C4-2B (cell line): ENCODE measurements around the gene CD81.

ENCODE experiments used
- CTCF ChIP-seq: fragments of 450-650 bp; conservative IDR thresholded peaks from 2 replicates; pipeline ENCODE4 v1.5.1; 2017; ENCODE audit warnings: mild to moderate bottlenecking
- ZFX ChIP-seq: fragments of 450-650 bp; IDR thresholded peaks from 2 replicates; pipeline ENCODE4 v1.6.1; 2017

- TF ChIP-seq CTCF (no peak), ZFX (no peak)
Observed at GRCh38 chr11:2392241-2392959, 15.3 kb downstream of the CD81 start.
